Panc1 (cell line): ENCODE data around the gene CACTIN. TPM values are rescaled to one million over a fixed set of nuclear protein-coding genes. Genes with fewer than 3 reads are reported as not detected.
"Not testable (repeated sequence)": the region's sequence is repeated elsewhere in the genome, so short reads cannot be mapped to it uniquely, and the experiment has no call there.

ENCODE experiments used
- ATAC-seq: fragments of 200-7000 bp; cut with Tn5 transposase; 2 replicates; pipeline ENCODE4 v1.9.1; 2020; ENCODE audit warnings: mild to moderate bottlenecking, moderate library complexity
- BruUV-seq: library from RNA; stranded (reverse); fragments of 400-500 nt; replicated peaks from 2 replicates; lab custom pipeline; 2021; lab: Mats Ljungman, UMichigan
- CTCF ChIA-PET: fragments of 300-600 bp; sonication (Branson Sonifier 250); formaldehyde crosslinking; loops from one replicate; lab custom pipeline; 2022; ENCODE audit warnings: antibody characterized with exemption; lab: Charles Lee
- POLR2A ChIA-PET: fragments of 300-600 bp; sonication (Branson Sonifier 250); formaldehyde crosslinking; loops from one replicate; lab custom pipeline; 2022; ENCODE audit warnings: antibody characterized with exemption; lab: Charles Lee
- DNase-seq: peaks from one replicate; pipeline ENCODE4 v3.0.0-alpha.2; 2010; ENCODE audit warnings: low read depth, low spot score
- H3K27ac ChIP-seq: 2 replicates; pipeline ENCODE4 v1.5.1; 2011; ENCODE audit warnings: mild to moderate bottlenecking, low read length, inconsistent platforms
- H3K27me3 ChIP-seq: fragments of 200-500 bp; sonication (Bioruptor generic); 2 replicates; pipeline ENCODE4 v1.6.0; 2014; ENCODE audit warnings: low read length, inconsistent platforms; ENCODE audit not compliant: control insufficient read depth, insufficient read depth
- H3K36me3 ChIP-seq: fragments of 200-500 bp; sonication (Bioruptor generic); 2 replicates; pipeline ENCODE4 v1.5.1; 2014; ENCODE audit warnings: inconsistent platforms, mild to moderate bottlenecking, low read length, moderate library complexity; ENCODE audit not compliant: control insufficient read depth, insufficient read depth
- H3K4me1 ChIP-seq: 2 replicates; pipeline ENCODE4 v1.5.1; 2011; ENCODE audit warnings: inconsistent platforms, mild to moderate bottlenecking, low read length, moderate library complexity; ENCODE audit not compliant: control insufficient read depth, insufficient read depth
- H3K4me3 ChIP-seq, 2 experiments: 2 replicates each; pipeline ENCODE4 v1.5.1; 2011 to 2012; ENCODE audit warnings: low read depth in 2 of 2, low read length in 2 of 2, mild to moderate bottlenecking in 2 of 2, inconsistent platforms in 1 of 2, moderate library complexity in 1 of 2
- H3K9me3 ChIP-seq: fragments of 200-500 bp; sonication (Bioruptor generic); 2 replicates; pipeline ENCODE4 v1.5.1; 2014; ENCODE audit warnings: low read depth, mild to moderate bottlenecking, inconsistent platforms, low read length, moderate library complexity; ENCODE audit not compliant: control insufficient read depth, insufficient read depth
- CTCF ChIP-seq: fragments of 450-650 bp; IDR thresholded peaks from 2 replicates; pipeline ENCODE4 v1.5.1; 2017; ENCODE audit warnings: mild to moderate bottlenecking
- POLR2AphosphoS5 ChIP-seq: IDR thresholded peaks from 2 replicates; pipeline ENCODE4 v1.6.1; 2012; ENCODE audit warnings: mild to moderate bottlenecking, low read depth, low read length, moderate library complexity
- REST ChIP-seq, 2 experiments: IDR thresholded peaks; 2 replicates each; pipeline ENCODE4 v1.6.1; 2011 to 2012; ENCODE audit warnings: low read depth in 2 of 2, control low read depth in 1 of 2, low read length in 1 of 2, mild to moderate bottlenecking in 1 of 2, moderate library complexity in 1 of 2; ENCODE audit not compliant: insufficient read depth in 1 of 2
- SIN3A ChIP-seq: IDR thresholded peaks from 2 replicates; pipeline ENCODE4 v1.6.1; 2012; ENCODE audit warnings: low read depth, mild to moderate bottlenecking, low read length, moderate library complexity, borderline replicate concordance; ENCODE audit not compliant: insufficient read depth
- TCF7L2 ChIP-seq: IDR thresholded peaks from 2 replicates; pipeline ENCODE4 v1.6.1; 2011; ENCODE audit warnings: mild to moderate bottlenecking, low read depth, low read length, inconsistent platforms
- in situ Hi-C: cut with HindIII; loops from 2 replicates; pipeline ENCODE4 v1.10.0; 2016; ENCODE audit warnings: low sequenced_read_pairs, low pct_unique_long_range_greater_than_20kb
- intact Hi-C: fragments of 100-400 bp; cut with micrococcal nuclease; formaldehyde crosslinking; loops from one replicate; pipeline ENCODE4 v1.10.0; 2022; ENCODE audit not compliant: unreplicated experiment
- total RNA-seq: library from RNA; stranded (reverse); gene quantifications from one replicate; pipeline ENCODE4 v1.2.1, GENCODE V29; 2021; ENCODE audit not compliant: unreplicated experiment

CACTIN gene
- total RNA-seq, 1 experiment from 2014 or later, result 25.2 TPM

- H3K4me3 ChIP-seq, result no peak overlapping the region
- H3K9me3 ChIP-seq, result no peaks in the 10 kb centered on the region
- DNase-seq, result no peak
- intact Hi-C loops, result loop anchor here (5.0 kb wide), 1 partner anchor 40 kb away; the partner anchor contains the start of gene TJP3
- no peak overlapping the region for H3K27ac ChIP-seq
- no TSS peak for BruUV-seq
- H3K27me3 ChIP-seq, result no peaks in the 10 kb centered on the region
- POLR2A ChIA-PET, result no interaction called here
- no peak for ATAC-seq
- CTCF ChIA-PET, result no interaction called here
- peaks cover 7% of the 10 kb centered on the region; the same call in 1 of the 2 replicates for H3K4me1 ChIP-seq
- no peak for TF ChIP-seq SIN3A
- no peak for TF ChIP-seq POLR2AphosphoS5
- no peak for TF ChIP-seq CTCF
- in situ Hi-C loops, result no loop called here
- H3K36me3 ChIP-seq, result no peaks in the 10 kb centered on the region
Observed at GRCh38 chr19:3667766-3668165, 41.2 kb upstream of the CACTIN start.

- ATAC-seq (no peak), DNase-seq (no peak)
- ChIA-PET POLR2A (no interaction called here), CTCF (no interaction called here)
- Histone ChIP-seq H3K4me3 (no peak overlapping the region), H3K27me3 (no peaks in the 10 kb centered on the region), H3K4me1 (peaks cover 7% of the 10 kb centered on the region; the same call in 1 of the 2 replicates), H3K9me3 (no peaks in the 10 kb centered on the region), H3K36me3 (no peaks in the 10 kb centered on the region), H3K27ac (no peak overlapping the region)
- intact Hi-C loops, result loop anchor here (5.0 kb wide), 1 partner anchor 40 kb away; the partner anchor contains the start of gene TJP3
- in situ Hi-C loops, result no loop called here
- BruUV-seq, result no TSS peak
- TF ChIP-seq POLR2AphosphoS5 (no peak), CTCF (no peak), TCF7L2 (no peak), REST (IDR thresholded peaks at IDR 0.05; ENCODE audit: insufficient read depth in 1 of 2, low read depth in 2 of 2, low read length in 1 of 2) (no peak), SIN3A (no peak)
Observed at GRCh38 chr19:3667037-3667638, 40.5 kb upstream of the CACTIN start.

- CTCF ChIA-PET, result interaction anchor here (0.6 to 0.7 kb wide), 2 partner anchors 11 to 66 kb away, joined by 3 read pairs; no protein-coding TSS in a partner anchor
- H3K36me3 ChIP-seq, POLR2A ChIA-PET, ATAC-seq, H3K27ac ChIP-seq, DNase-seq, H3K4me1 ChIP-seq, BruUV-seq, H3K4me3 ChIP-seq, H3K27me3 ChIP-seq, H3K9me3 ChIP-seq, in situ Hi-C loops: not testable (repeated sequence)
- intact Hi-C loops, result loop anchor here (5.0 kb wide), 1 partner anchor 41 kb away; the partner anchor contains the start of gene TJP3
Observed at GRCh38 chr19:3666545-3666856, 39.9 kb upstream of the CACTIN start.
